RKO (cell line): ENCODE results near the gene NEK4.
"Not testable (repeated sequence)": the region's sequence is repeated elsewhere in the genome, so short reads cannot be mapped to it uniquely, and the experiment has no call there.

Experiments
- DNase-seq: peaks from one replicate; pipeline ENCODE4 v3.0.0-alpha.2; 2016; ENCODE audit warnings: low spot score

Gene NEK4

GRCh38 chr3:52696830-52697631, 73.7 kb downstream of the NEK4 start:
- no peak for DNase-seq

DNA sequence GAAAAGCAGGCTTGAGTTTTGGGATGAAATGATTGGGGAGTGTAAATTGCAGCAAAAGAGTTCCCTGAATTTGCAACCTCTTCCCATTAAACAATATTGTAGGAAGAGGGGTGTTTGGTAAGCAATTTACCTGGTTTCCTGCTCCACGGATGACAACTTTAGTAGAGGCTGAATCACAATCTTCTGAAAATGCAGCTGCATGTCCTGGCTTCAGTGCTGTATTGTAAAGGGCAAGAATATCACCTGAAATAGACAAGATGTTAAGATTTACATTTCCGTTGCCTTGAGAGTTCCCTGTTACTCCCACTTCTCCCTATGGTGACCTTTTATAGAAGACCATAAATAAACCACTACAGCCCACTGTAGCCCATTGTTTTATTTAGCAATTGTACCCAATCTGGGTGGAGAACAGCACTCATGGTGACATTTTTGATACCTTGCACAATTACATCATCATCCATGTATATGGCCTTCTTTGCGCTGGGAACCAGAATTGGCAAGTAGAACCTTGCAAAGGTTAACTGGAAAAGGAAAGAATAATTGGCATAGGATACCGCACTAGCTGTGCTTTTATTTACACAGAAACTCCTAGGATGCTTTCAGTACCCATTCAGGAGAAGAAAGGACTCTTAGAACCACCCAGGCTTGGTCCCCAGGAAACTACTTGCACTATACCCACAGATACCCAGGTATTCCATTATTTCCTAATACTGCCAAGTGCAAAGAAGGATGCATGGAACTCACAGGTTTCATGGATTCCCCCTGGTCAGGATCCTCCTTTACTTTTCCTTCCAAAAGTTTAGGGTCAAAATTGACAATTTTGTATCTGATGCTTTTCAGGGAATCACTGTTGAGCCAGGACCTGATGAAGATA, 74.7 kb downstream of the NEK4 start:
- DNase-seq: no peak

- DNase-seq: no peak
These were observed 76.1 kb downstream of the NEK4 start for GRCh38 chr3:52694528-52695189.

DNA sequence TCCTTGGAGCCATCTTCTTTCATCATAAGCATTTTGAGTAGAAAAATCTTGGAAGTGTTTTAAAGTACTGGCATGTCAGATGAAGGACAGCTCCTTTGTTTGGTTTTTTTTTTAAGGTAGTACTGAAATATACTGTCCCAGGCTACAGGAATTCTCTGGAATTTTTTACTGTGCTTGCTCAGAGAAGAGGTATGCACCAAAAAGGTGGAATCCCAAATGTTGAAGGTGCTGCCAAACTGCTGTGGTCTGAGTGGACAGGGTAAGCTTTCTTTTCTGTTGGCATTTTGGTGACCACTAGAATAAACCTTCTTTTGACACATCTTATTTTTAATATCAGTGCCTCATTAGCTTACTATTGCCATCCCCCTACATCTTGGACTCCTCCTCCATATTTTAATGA, 77.7 kb downstream of the NEK4 start:
- DNase-seq: no peak

DNA sequence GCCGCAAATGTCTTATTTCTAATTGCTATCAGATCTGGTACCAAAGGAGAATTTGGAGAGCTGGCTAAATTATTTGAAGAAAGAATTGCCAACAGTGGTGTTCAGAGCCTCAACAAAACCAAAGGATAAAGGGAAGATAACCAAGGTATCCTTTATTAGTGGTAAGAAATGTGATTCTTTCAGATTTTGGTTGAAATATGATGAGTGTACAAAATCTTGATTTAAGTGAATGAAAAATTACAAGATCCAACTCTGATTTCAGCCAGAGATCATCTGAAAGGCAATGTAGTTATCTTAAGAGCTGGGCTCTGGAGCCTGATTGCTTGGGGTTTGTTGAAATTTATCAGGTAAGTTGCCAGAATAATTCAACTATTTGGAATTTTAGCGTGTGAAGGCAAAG, 80.2 kb downstream of the NEK4 start:
- no peak for DNase-seq

- DNase-seq: no peak
These were observed 81.6 kb downstream of the NEK4 start for GRCh38 chr3:52689151-52689550.

- DNase-seq: no peak
These were observed 82.5 kb downstream of the NEK4 start for GRCh38 chr3:52688266-52688665.

- DNase-seq: peak; percentile 95
These were observed 84.7 kb downstream of the NEK4 start, which contains the start of the genes GNL3 and PBRM1 for GRCh38 chr3:52685709-52686691. GNL3 (plus strand) TSS chr3:52686032; CDS start chr3:52686093, 61 bp downstream. PBRM1 (minus strand) TSS chr3:52685913.

DNA sequence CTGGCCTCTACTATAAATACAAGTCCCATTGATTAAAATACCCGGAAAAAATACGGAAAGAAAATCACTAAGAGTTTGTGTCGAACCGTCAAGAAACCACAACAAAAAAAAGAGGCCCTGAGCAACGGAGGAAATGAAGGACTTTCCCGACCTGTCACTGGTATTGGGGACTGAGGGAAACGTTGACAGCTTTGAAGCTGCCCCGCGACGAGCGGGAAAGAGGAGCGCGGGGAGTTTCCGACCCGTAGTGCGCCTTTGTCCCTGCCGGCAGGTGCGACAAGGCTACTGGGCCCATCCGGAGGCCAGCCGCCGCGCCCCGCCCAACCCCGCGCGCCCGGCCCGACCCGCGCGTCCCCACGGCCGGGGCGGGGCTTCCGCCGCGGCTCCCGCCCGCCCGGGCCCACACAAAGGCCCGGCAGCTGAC, 85.4 kb downstream of the NEK4 start:
- peak; percentile 79 for DNase-seq

- DNase-seq: no peak
These were observed 86.6 kb downstream of the NEK4 start for GRCh38 chr3:52684184-52684583.

DNA sequence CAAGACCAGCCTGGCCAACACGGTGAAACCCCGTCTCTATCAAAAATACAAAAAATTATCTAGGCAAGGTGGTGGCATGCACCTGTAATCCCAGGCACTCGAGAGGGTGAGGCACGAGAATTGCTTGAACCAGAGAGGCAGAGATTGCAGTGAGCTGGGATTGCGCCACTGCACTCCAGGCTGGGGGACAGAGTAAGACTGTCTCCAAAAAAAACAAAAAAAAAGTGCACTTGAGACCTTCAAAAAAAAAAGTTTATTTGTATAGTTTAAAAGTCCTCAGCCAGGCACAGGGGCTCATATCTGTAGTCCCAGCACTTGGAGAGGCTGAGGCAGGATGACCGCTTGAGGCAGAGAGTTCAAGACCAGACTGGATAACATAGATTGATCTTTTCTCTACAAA, 87.1 kb downstream of the NEK4 start:
- no peak for DNase-seq

GRCh38 chr3:52682016-52682415, 88.7 kb downstream of the NEK4 start:
- peak; percentile 76 for DNase-seq

DNA sequence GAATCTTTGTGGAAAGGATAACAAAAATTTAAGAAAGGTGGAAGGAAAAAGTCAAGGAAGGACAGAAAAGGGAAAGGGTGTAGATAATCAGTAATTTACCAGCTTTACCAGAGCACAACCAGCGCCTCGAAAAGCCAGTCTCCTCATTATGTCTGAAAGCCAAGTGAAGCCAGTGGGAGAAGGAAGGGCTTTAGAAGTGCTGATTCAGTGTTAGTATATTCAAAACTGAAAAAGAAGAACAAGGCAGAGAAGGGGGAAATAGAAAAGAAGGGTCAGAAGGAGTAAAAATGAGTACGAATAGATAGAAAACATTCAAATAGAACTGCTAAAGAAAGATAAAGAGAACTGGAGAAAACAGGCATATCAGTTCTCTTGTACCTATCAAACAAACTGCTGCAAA, 89.1 kb downstream of the NEK4 start:
- no peak for DNase-seq

GRCh38 chr3:52679811-52680210, 90.9 kb downstream of the NEK4 start:
- no peak for DNase-seq

GRCh38 chr3:52679199-52679538, 91.6 kb downstream of the NEK4 start:
- no peak for DNase-seq

- no peak for DNase-seq
These were observed 92.2 kb downstream of the NEK4 start for GRCh38 chr3:52678265-52679198.

DNA sequence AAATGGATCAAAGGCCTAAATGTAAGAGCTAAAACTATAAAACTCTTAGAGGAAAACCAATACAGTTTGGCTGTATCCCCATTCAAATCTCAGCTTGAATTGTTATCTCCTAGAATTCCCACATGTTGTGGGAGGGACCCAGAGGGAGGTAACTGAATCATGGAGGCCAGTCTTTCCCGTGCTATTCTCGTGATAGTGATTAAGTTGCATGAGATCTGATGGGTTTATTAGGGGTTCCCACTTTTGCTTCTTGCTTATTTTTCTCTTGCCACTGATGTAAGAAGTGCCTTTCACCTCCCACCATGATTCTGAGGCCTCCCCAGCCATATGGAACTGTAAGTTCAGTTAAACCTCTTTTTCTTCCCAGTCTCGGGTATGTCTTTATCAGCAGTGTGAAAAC, 94.5 kb downstream of the NEK4 start:
- not testable (repeated sequence) for DNase-seq

GRCh38 chr3:52671676-52672075, 99.1 kb downstream of the NEK4 start:
- no peak for DNase-seq

GRCh38 chr3:52670621-52671521, 99.9 kb downstream of the NEK4 start:
- DNase-seq: peak; percentile 99
